Vein endothelial cell (primary cell): ENCODE data around the gene CDH9. TPM values are rescaled to one million over a fixed set of nuclear protein-coding genes. Genes with fewer than 3 reads are reported as not detected.

Experiments
- total RNA-seq: library from RNA; depleted of rRNA; stranded (reverse); fragments of >200 nt; gene quantifications from 2 replicates; pipeline ENCODE4 v1.2.3, GENCODE V29; 2012

Gene CDH9, protein sequence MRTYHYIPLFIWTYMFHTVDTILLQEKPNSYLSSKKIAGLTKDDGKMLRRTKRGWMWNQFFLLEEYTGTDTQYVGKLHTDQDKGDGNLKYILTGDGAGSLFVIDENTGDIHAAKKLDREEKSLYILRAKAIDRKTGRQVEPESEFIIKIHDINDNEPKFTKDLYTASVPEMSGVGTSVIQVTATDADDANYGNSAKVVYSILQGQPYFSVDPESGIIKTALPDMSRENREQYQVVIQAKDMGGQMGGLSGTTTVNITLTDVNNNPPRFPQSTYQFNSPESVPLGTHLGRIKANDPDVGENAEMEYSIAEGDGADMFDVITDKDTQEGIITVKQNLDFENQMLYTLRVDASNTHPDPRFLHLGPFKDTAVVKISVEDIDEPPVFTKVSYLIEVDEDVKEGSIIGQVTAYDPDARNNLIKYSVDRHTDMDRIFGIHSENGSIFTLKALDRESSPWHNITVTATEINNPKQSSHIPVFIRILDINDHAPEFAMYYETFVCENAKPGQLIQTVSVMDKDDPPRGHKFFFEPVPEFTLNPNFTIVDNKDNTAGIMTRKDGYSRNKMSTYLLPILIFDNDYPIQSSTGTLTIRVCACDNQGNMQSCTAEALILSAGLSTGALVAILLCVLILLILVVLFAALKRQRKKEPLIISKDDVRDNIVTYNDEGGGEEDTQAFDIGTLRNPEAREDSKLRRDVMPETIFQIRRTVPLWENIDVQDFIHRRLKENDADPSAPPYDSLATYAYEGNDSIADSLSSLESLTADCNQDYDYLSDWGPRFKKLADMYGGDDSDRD
- not detected in 2 replicates for total RNA-seq

DNA sequence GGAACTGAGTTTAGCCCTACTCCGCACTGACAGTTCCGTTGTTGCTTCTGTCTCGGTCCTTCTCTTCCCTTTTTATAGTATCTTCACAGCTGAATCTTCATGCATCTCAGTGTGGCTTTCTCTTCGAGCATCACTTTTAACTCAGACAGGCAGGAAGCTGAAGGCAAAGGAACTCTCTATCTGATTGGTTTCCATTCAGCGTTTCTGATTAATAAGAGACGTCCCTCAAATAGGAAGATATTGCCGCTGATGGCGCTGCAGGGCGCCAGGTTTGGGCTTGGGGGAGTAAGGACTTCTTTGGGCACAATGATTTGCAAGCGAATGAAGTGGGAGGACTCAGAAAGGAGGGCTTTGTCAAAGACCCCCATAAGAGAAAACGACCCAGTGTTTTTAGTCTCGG lies at the start of gene CDH9:
Gene CDH9 (minus strand): TSS at position 111 of the 400 bp plus-strand sequence. CDS start 50,253 bp downstream, outside the sequence.

